ENCODE data around the gene PNMA3. TPM values are rescaled to one million over a fixed set of nuclear protein-coding genes. Genes with fewer than 3 reads are reported as not detected.
"Not testable (repeated sequence)": the region's sequence is repeated elsewhere in the genome, so short reads cannot be mapped to it uniquely, and the experiment has no call there.

PNMA3 gene, protein sequence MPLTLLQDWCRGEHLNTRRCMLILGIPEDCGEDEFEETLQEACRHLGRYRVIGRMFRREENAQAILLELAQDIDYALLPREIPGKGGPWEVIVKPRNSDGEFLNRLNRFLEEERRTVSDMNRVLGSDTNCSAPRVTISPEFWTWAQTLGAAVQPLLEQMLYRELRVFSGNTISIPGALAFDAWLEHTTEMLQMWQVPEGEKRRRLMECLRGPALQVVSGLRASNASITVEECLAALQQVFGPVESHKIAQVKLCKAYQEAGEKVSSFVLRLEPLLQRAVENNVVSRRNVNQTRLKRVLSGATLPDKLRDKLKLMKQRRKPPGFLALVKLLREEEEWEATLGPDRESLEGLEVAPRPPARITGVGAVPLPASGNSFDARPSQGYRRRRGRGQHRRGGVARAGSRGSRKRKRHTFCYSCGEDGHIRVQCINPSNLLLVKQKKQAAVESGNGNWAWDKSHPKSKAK
- total RNA-seq = 2.5 and 2.6 TPM in 2 replicates

GRCh38 chrX:153055871-153056749 lies at the start of gene PNMA3:
Gene PNMA3, plus strand, starts transcription at chrX:153056470. Its CDS starts 586 bp downstream, at chrX:153057056.
- intact Hi-C loops (cut with micrococcal nuclease) = no loop called here

GRCh38 chrX:153017174-153017573 lies 39.1 kb upstream of the PNMA3 start:
- intact Hi-C loops (cut with micrococcal nuclease) = not testable (repeated sequence)

GRCh38 chrX:153019166-153019565 lies 37.1 kb upstream of the PNMA3 start:
- intact Hi-C loops (cut with micrococcal nuclease) = no loop called here

DNA sequence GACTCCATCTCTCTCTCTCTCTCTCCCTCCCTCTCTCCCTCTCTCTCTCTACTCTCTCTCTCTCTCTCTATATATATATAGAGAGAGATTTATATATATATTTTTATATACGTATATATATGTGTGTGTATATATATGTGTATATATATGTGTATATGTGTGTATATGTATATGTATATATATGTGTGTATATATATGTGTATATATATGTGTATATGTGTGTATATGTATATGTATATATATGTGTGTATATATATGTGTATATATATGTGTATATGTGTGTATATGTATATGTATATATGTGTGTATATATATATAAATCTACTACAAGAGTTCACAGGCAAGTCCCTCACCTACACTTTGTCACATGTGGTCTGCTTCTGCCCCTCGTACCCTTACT lies 29.8 kb upstream of the PNMA3 start:
- intact Hi-C loops (cut with micrococcal nuclease) = not testable (repeated sequence)

DNA sequence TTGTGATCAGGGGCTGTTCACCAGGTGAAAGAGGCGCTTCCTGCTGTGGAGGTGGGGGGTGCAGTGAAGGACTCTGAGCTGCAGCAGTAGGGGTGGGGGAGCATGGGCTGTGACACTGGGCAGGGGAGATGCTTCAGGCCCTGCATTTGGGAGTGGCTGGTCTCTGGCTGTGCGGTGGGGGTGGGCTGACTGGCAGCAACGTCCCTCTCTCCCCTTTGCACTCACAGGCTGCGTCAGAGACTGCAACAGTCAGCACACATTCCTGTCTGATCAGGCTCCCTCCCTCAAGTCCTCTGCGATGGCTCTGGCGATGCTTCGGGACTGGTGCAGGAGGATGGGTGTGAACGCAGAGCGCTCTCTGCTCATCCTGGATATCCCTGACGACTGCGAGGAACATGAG lies 27.8 kb upstream of the PNMA3 start:
- intact Hi-C loops (cut with micrococcal nuclease) = not testable (repeated sequence)

GRCh38 chrX:153029162-153029561 lies 27.1 kb upstream of the PNMA3 start:
- intact Hi-C loops (cut with micrococcal nuclease) = no loop called here

DNA sequence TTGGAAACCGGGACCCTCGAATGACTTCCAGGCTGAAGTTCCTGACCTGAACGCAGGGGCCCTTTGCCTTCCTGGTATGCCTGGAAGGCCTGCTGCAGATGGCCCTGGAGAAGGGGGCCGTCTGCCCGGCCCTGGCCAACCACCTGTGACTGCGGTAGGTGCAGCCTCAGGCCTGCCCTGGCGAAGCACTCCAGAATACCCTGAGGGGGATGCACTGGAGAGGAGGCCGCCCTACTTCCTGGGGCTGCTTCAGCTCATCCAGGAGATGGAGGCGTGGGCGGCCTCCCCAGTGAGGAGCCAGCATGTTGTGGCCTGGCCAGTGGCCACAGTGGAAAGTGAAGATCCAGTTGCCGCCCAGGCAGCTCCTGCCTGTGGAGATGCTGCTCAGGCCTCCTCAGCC lies 26.4 kb upstream of the PNMA3 start:
- intact Hi-C loops (cut with micrococcal nuclease) = loop anchor here (5.0 kb wide), 1 partner anchor 73 kb away; no protein-coding TSS in a partner anchor

- intact Hi-C loops (cut with micrococcal nuclease) = loop anchor here (5.0 kb wide), 1 partner anchor 74 kb away; no protein-coding TSS in a partner anchor
These were observed 25.5 kb upstream of the PNMA3 start for GRCh38 chrX:153030801-153031200.

- intact Hi-C loops (cut with micrococcal nuclease) = loop anchor here (2.0 to 5.0 kb wide), 3 partner anchors 75 to 636 kb away; no protein-coding TSS in a partner anchor
These were observed 23.7 kb upstream of the PNMA3 start for GRCh38 chrX:153032397-153033118.

DNA sequence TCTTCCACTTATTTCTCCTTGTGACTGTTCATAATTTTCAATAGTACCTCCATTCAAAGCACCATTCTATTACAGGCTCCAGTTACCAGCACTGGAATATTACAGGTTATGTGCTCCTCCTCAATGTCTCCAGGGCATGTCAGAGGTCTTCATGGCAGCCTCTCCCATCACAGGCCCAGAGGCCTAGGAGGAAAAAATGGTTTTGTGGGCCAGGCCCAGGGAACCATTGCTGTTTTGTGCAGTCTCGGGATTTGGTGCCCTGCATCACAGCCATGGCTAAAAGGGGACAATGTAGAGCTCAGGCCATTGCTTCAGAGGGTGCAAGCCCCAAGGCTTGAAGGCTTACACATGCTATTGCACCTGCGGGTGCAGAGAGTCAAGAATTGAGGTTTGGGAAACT lies 7.2 kb upstream of the PNMA3 start:
- intact Hi-C loops (cut with micrococcal nuclease) = no loop called here

DNA sequence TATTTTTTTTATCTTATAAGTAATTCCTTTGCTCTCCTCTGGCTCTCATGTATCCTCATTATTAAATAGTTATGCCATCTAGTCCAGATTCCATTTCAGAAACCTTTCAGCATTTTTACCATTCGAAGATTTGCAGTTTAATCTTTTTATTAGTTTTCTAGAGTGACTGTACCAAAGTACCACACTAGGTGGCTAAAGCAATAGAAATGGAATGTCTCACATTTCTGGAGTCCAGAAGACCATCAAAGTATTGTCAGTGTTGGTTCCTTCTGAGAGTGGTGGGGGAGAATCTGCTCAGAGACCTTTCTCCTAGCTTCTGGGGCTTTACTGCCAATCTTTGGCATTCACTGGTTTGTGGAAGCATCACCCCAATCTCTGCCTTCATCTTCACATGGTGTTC lies 3.7 kb upstream of the PNMA3 start:
- intact Hi-C loops (cut with micrococcal nuclease) = no loop called here

DNA sequence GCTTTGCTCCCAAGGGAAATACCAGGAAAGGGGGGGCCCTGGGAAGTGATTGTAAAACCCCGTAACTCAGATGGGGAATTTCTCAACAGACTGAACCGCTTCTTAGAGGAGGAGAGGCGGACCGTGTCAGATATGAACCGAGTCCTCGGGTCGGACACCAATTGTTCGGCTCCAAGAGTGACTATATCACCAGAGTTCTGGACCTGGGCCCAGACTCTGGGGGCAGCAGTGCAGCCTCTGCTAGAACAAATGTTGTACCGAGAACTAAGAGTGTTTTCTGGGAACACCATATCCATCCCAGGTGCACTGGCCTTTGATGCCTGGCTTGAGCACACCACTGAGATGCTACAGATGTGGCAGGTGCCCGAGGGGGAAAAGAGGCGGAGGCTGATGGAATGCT lies 1.0 kb downstream of the PNMA3 start:
- intact Hi-C loops (cut with micrococcal nuclease) = no loop called here

GRCh38 chrX:153059191-153060094 lies 3.2 kb downstream of the PNMA3 start:
- intact Hi-C loops (cut with micrococcal nuclease) = no loop called here

DNA sequence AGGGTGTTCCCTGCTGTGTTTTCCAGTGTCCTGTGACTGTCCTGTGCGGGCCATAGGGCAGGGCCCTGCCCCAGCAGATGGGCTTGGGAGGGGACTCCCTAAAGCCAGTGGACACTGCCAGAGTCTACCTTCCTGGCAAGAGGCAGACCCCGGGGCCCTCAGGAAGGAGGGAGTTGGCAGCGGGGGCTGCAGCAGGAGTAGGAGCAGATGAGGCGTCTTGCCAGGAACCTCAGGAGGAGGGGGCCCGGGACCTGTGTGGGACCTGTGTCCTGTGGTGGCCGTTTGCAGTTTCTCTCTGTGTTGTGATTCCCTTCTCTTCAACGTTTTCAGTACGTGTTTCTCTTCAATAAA lies 3.8 kb downstream of the PNMA3 start:
- intact Hi-C loops (cut with micrococcal nuclease) = no loop called here

- intact Hi-C loops (cut with micrococcal nuclease) = no loop called here
These were observed 5.5 kb downstream of the PNMA3 start for GRCh38 chrX:153061732-153062131.

DNA sequence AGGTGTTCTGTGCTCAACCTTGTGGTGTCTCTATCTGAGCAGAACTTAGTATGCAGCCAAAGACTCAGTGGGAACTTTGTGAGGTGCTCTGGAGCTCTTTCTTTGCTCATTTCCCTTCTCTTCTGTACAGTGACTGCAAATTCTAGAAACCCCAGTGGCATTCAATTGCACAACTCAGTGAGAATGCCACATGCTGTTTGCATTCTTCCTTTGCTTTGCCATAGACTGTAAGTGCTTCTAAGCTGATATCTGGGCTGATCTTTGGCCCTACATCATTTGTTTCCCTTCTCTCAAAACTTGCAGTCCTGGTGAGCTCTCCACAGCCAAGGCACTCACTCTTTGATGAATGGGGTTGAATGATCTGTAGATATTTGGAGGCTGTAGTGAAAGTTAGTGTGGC lies 7.0 kb downstream of the PNMA3 start:
- intact Hi-C loops (cut with micrococcal nuclease) = no loop called here

DNA sequence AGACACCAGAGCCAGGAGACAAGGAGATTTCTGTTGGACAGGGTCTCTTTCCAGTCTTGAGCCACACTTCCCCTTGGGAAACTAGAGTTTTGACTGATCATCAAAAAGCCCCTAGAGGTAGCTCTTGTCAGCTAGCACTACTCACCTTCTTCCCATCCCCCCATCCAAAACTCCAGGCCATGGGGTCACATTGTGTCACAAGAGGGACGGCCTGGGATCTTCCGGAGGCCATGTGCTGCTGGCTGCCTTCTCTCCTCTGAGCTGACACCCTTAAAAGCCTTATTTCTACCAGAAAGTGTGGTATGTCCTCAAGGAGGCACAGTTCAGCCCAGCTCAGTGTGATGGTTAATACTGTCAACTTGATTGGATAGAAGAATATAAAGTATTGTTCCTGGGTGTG lies 7.8 kb downstream of the PNMA3 start:
- intact Hi-C loops (cut with micrococcal nuclease) = no loop called here

DNA sequence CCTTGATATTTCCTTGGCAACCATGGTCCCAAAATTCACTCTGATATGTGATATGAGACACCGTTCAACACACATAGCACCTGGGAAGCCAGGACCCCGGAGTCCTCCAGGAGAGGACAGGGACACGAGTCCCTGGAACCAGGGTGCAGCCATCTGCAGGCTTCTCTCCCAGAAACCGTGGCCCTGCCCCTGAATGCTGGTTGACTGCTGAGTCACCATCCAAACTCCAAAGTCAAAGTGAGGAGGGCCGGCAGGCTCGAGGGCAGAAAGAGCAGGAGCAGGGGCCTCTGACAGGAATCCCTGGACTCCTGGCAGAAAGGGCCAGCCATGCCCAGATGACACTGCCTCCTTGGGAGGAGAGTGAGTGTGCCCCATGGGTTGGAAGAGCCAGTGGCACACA lies 9.1 kb downstream of the PNMA3 start:
- intact Hi-C loops (cut with micrococcal nuclease) = no loop called here

GRCh38 chrX:153066402-153066801 lies 10.1 kb downstream of the PNMA3 start:
- intact Hi-C loops (cut with micrococcal nuclease) = not testable (repeated sequence)

DNA sequence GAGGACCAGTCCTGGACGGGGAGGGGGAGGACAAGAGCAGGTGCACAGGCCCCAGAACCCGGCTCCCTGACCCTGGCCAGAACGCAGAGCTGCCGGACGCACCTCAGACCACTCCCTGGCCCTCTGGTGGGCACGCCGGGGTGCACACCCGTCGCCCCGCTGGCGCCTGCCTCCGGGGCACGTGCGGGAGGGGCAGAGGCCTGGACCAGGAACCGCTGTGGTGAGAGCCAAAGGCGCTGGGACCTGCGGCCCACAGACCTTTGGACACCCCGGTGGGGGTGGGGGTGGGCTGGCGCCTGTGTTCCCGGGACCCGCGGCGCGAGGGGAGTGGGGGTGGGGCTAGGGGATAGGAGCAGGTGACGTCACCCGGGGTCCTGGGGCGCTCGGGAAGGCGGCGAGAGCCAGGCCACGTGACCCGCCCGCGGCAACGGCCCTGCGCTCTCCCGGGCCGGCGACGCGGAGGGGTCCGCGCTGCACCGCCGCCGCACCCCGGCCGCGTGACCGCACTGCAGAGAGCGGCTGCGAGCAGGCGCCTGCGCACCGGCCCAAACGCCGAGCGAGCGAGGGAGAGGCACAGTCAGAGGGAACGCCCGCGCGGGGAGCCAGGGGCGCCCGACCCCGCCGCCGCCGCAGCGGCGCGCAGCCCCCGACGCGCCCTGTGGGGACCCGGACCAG lies 15.8 kb downstream of the PNMA3 start, which contains the start of gene PNMA6A:
Gene PNMA6A, plus strand, starts transcription at position 546 of the 675 bp plus-strand sequence. CDS start 609 bp downstream, outside the sequence.
- intact Hi-C loops (cut with micrococcal nuclease) = not testable (repeated sequence)
